ENCODE measurements around the gene GBE1. TPM values are rescaled to one million over a fixed set of nuclear protein-coding genes. Genes with fewer than 3 reads are reported as not detected.

Gene GBE1
- total and polyA plus RNA-seq, 7 donors = 99.7 to 290 (median 194) TPM

- DNase-seq (no peak), ATAC-seq (peak in 1 of 4 donors; percentile 40)
- H3K4me1 ChIP-seq = peaks cover 35% of the 10 kb centered on the region
- WGBS, 3 donors = 35 to 49% (median 35%) methylated on average over 4 of the region's 4 CpGs
- H3K9me3 ChIP-seq = no peaks in the 10 kb centered on the region
- intact Hi-C loops (cut with DNase I) = no loop called here
- peaks cover 4 to 32% of the 10 kb centered on the region in 2 donors for H3K36me3 ChIP-seq (ENCODE audit: insufficient read depth in 1 of 2, low read depth in 1 of 2)
- no peaks in the 10 kb centered on the region for H3K27me3 ChIP-seq (ENCODE audit: insufficient read depth in 3 of 3, low read length in 2 of 3)
- TF ChIP-seq CTCF (IDR thresholded peaks at IDR 0.05) = no peak
- no peak overlapping the region for H3K4me3 ChIP-seq
- peak overlapping the region; percentile 24 for H3K27ac ChIP-seq
Observed at GRCh38 chr3:81651139-81651538, 110.3 kb downstream of the GBE1 start.

- Histone ChIP-seq H3K4me1 (peaks cover 28% of the 10 kb centered on the region), H3K27ac (no peak overlapping the region), H3K4me3 (no peak overlapping the region), H3K27me3 (ENCODE audit: insufficient read depth in 3 of 3, low read length in 2 of 3) (no peaks in the 10 kb centered on the region), H3K9me3 (no peaks in the 10 kb centered on the region), H3K36me3 (ENCODE audit: insufficient read depth in 1 of 2, low read depth in 1 of 2) (peaks cover 4 to 41% of the 10 kb centered on the region in 2 donors)
- DNase-seq = no peak
- WGBS, 3 donors = 91 to 95% (median 93%) methylated on average over 3 of the region's 3 CpGs
- TF ChIP-seq CTCF (IDR thresholded peaks at IDR 0.05) = no peak
- intact Hi-C loops (cut with DNase I) = no loop called here
- ATAC-seq = no peak
Observed at GRCh38 chr3:81650187-81650586, 111.3 kb downstream of the GBE1 start.

GRCh38 chr3:81645248-81645647 is 116.2 kb downstream of the GBE1 start:
- ATAC-seq = no peak
- H3K27ac ChIP-seq = no peak overlapping the region
- no peaks in the 10 kb centered on the region for H3K4me1 ChIP-seq
- H3K27me3 ChIP-seq (ENCODE audit: insufficient read depth in 3 of 3, low read length in 2 of 3) = no peaks in the 10 kb centered on the region
- TF ChIP-seq CTCF (IDR thresholded peaks at IDR 0.05) = no peak
- H3K9me3 ChIP-seq = no peaks in the 10 kb centered on the region
- 85 to 100% (median 95%) methylated on average over 1 of the region's 1 CpG for WGBS, 3 donors
- no peak overlapping the region for H3K4me3 ChIP-seq
- intact Hi-C loops (cut with DNase I) = no loop called here
- no peak for DNase-seq
- peaks cover 7 to 90% of the 10 kb centered on the region in 2 donors for H3K36me3 ChIP-seq (ENCODE audit: insufficient read depth in 1 of 2, low read depth in 1 of 2)

GRCh38 chr3:81643721-81644120 is 117.7 kb downstream of the GBE1 start:
- H3K4me3 ChIP-seq = no peak overlapping the region
- intact Hi-C loops (cut with DNase I) = no loop called here
- no peaks in the 10 kb centered on the region for H3K4me1 ChIP-seq
- 65 to 78% (median 67%) methylated on average over 2 of the region's 2 CpGs for WGBS, 3 donors
- peak; percentile 13 for TF ChIP-seq CTCF (IDR thresholded peaks at IDR 0.05)
- no peaks in the 10 kb centered on the region for H3K9me3 ChIP-seq
- DNase-seq (no peak), ATAC-seq (peak; percentile 15 to 35 (median 28))
- no peak overlapping the region for H3K27ac ChIP-seq
- H3K27me3 ChIP-seq (ENCODE audit: insufficient read depth in 3 of 3, low read length in 2 of 3) = no peaks in the 10 kb centered on the region
- H3K36me3 ChIP-seq (ENCODE audit: insufficient read depth in 1 of 2, low read depth in 1 of 2) = peaks cover 8 to 87% of the 10 kb centered on the region in 2 donors

- H3K27ac ChIP-seq = no peak overlapping the region
- peaks cover 4 to 92% of the 10 kb centered on the region in 2 donors for H3K36me3 ChIP-seq (ENCODE audit: insufficient read depth in 1 of 2, low read depth in 1 of 2)
- H3K4me3 ChIP-seq = no peak overlapping the region
- ATAC-seq (no peak), DNase-seq (no peak)
- intact Hi-C loops (cut with DNase I) = no loop called here
- H3K9me3 ChIP-seq = no peaks in the 10 kb centered on the region
- H3K27me3 ChIP-seq (ENCODE audit: insufficient read depth in 3 of 3, low read length in 2 of 3) = no peaks in the 10 kb centered on the region
- TF ChIP-seq CTCF (IDR thresholded peaks at IDR 0.05) = no peak
- no peaks in the 10 kb centered on the region for H3K4me1 ChIP-seq
Observed at GRCh38 chr3:81638480-81638879, 123.0 kb downstream of the GBE1 start.

Measured in psoas muscle (tissue), 8 donors.